Spleen (tissue), 7 donors: ENCODE measurements around the gene ALDH1A1.

Experiments
- POLR2A ChIP-seq, 3 donors: fragments of 450-650 bp; IDR thresholded peaks; one replicate each; pipeline ENCODE4 v1.5.1; 2017; ENCODE audit warnings: antibody characterized with exemption in 3 of 3, mild to moderate bottlenecking in 1 of 3
- TF ChIP-seq, protein P1 (sequence below), 11 experiments: fragments of 200-600 bp in 7 of 11; fragments of 450-650 bp in 4 of 11; sonication (generic) in 4 of 11; IDR thresholded peaks in 8 of 11; conservative IDR thresholded peaks in 3 of 11; 1 replicate in 7 of 11; 2 replicates in 4 of 11; pipeline versions ENCODE4 v1.4.0 to v1.8.0; 2016 to 2021; ENCODE audit warnings: antibody characterized with exemption in 11 of 11, inconsistent platforms in 4 of 11, mild to moderate bottlenecking in 1 of 11
- donor health status: DM: no; HTN: no; CAD: no; lungs with moderate emphysema.
- donor health status: DM: no; HTN: no; CAD: no.
- donor health status: DM: no; HTN: no; CAD: no.

DNA sequence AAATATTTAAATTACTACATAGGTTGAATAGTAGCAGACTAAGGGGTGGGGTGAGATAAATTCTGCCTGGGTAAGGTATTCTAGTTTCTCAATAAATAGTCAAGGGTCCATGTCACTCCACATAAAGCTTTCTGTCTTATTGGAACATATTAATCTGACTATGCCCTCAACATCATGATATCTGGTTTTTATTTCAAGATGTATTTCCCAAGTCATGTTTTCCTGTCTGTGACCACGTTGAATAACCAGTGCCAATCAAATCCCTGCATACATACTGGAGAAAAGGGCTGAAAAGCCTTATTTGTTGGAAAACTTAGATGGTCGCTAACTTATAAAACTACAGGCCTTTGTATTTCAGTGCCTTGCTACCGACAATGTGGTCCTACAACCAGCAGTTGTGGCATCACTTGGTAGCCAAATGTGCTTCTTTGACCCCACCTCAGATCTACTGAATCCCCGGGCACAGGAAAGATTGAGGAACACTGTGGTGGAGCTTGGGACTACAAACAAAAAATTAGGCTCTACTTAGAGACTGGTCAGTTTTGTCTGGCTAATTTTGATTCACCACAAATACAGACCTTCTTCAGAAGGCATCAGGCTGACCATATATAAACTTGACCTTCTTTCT is 39.4 kb downstream of the ALDH1A1 start:
- TF ChIP-seq POLR2A (IDR thresholded peaks at IDR 0.05): no peak
- TF ChIP-seq, protein P1, sequence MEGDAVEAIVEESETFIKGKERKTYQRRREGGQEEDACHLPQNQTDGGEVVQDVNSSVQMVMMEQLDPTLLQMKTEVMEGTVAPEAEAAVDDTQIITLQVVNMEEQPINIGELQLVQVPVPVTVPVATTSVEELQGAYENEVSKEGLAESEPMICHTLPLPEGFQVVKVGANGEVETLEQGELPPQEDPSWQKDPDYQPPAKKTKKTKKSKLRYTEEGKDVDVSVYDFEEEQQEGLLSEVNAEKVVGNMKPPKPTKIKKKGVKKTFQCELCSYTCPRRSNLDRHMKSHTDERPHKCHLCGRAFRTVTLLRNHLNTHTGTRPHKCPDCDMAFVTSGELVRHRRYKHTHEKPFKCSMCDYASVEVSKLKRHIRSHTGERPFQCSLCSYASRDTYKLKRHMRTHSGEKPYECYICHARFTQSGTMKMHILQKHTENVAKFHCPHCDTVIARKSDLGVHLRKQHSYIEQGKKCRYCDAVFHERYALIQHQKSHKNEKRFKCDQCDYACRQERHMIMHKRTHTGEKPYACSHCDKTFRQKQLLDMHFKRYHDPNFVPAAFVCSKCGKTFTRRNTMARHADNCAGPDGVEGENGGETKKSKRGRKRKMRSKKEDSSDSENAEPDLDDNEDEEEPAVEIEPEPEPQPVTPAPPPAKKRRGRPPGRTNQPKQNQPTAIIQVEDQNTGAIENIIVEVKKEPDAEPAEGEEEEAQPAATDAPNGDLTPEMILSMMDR (IDR thresholded peaks at IDR 0.05 in 8 of 11, conservative IDR thresholded peaks at IDR 0.05 in 3 of 11): no peak
